Suppressor macrophage (primary cell): ENCODE measurements around the gene AADAC.
A peak's percentile ranks its signal among the peaks of the same experiment; 100 is the strongest.
"Not testable (repeated sequence)": the region's sequence is repeated elsewhere in the genome, so short reads cannot be mapped to it uniquely, and the experiment has no call there.

ENCODE experiments used
- DNase-seq, 4 experiments: peaks; one replicate each; pipeline ENCODE4 v3.0.0-alpha.2; 2020 to 2022

The AADAC gene

GRCh38 chr3:151798466-151798865 lies 15.4 kb upstream of the AADAC start:
- DNase-seq = no peak

GRCh38 chr3:151800431-151800830 lies 13.5 kb upstream of the AADAC start:
- no peak for DNase-seq

- no peak for DNase-seq
These were observed 9.6 kb upstream of the AADAC start for GRCh38 chr3:151804267-151804666.

- DNase-seq = no peak
These were observed 7.1 kb upstream of the AADAC start for GRCh38 chr3:151806838-151807237.

GRCh38 chr3:151808926-151809325 lies 5.0 kb upstream of the AADAC start:
- DNase-seq = not testable (repeated sequence)

- no peak for DNase-seq
These were observed 2.4 kb upstream of the AADAC start for GRCh38 chr3:151811474-151811873.

GRCh38 chr3:151814588-151814987 lies 672 bp downstream of the AADAC start:
- DNase-seq = no peak

- no peak for DNase-seq
These were observed 2.2 kb downstream of the AADAC start for GRCh38 chr3:151816091-151816604.

GRCh38 chr3:151817473-151817872 lies 3.6 kb downstream of the AADAC start:
- DNase-seq = no peak

GRCh38 chr3:151818361-151818760 lies 4.4 kb downstream of the AADAC start:
- DNase-seq = no peak

GRCh38 chr3:151819910-151820309 lies 6.0 kb downstream of the AADAC start:
- no peak for DNase-seq

GRCh38 chr3:151827816-151828215 lies 13.9 kb downstream of the AADAC start:
- no peak for DNase-seq

- peak in 1 of 4 experiments; percentile 7 for DNase-seq
These were observed 22.0 kb downstream of the AADAC start for GRCh38 chr3:151835751-151836525.

GRCh38 chr3:151837057-151837456 lies 23.1 kb downstream of the AADAC start:
- peak; percentile 27 to 65 (median 54) for DNase-seq

- peak; percentile 77 to 94 (median 86) for DNase-seq
These were observed 24.8 kb downstream of the AADAC start for GRCh38 chr3:151838574-151839312.

- DNase-seq = no peak
These were observed 25.4 kb downstream of the AADAC start for GRCh38 chr3:151839313-151839631.

- no peak for DNase-seq
These were observed 27.9 kb downstream of the AADAC start for GRCh38 chr3:151841801-151842200.

- DNase-seq = no peak
These were observed 29.4 kb downstream of the AADAC start for GRCh38 chr3:151843275-151843674.

GRCh38 chr3:151845306-151845905 lies 31.5 kb downstream of the AADAC start:
- no peak for DNase-seq

- DNase-seq = not testable (repeated sequence)
These were observed 36.1 kb downstream of the AADAC start for GRCh38 chr3:151850065-151850464.

- no peak for DNase-seq
These were observed 38.3 kb downstream of the AADAC start for GRCh38 chr3:151852074-151852811.

- no peak for DNase-seq
These were observed 42.2 kb downstream of the AADAC start for GRCh38 chr3:151856118-151856517.

GRCh38 chr3:151856641-151857040 lies 42.7 kb downstream of the AADAC start:
- DNase-seq = no peak
